ENCODE measurements around the gene POM121C. TPM values are rescaled to one million over a fixed set of nuclear protein-coding genes. Genes with fewer than 3 reads are reported as not detected.
A peak's percentile ranks its signal among the peaks of the same experiment; 100 is the strongest.
"Not testable (repeated sequence)": the region's sequence is repeated elsewhere in the genome, so short reads cannot be mapped to it uniquely, and the experiment has no call there.

Gene POM121C
- 12.5 TPM for total RNA-seq
- 10 to 100 TPM; 26.2 to 37.2 (median 31.8) TPM for polyA plus RNA-seq (ENCODE audit: insufficient read depth in 1 of 8, insufficient read length in 8 of 8, low replicate concordance in 1 of 8)
- long read RNA-seq, donor 1, partial matches to known transcripts, result 0 of 1 reads
- long read RNA-seq, donor 1, other reads (novel, unspliced or antisense), result 0 of 1 reads
- long read RNA-seq, donor 2, result 0 reads
- long read RNA-seq, donor 3, partial matches to known transcripts, result 0 of 4 reads
- long read RNA-seq, donor 3, other reads (novel, unspliced or antisense), result 0 of 4 reads
- long read RNA-seq, donor 4, partial matches to known transcripts, result 7 of 7 reads
- long read RNA-seq, donor 4, other reads (novel, unspliced or antisense), result 0 of 7 reads
- long read RNA-seq, donor 5, full-length matches to known transcripts, result 1 of 7 reads
- long read RNA-seq, donor 5, partial matches to known transcripts, result 6 of 7 reads
- long read RNA-seq, donor 5, other reads (novel, unspliced or antisense), result 0 of 7 reads
- long read RNA-seq, donor 6, result 0 reads
- long read RNA-seq, donor 7, partial matches to known transcripts, result 0 of 1 reads
- long read RNA-seq, donor 7, other reads (novel, unspliced or antisense), result 0 of 1 reads
- long read RNA-seq, donor 8, partial matches to known transcripts, result 5 of 8 reads
- long read RNA-seq, donor 8, other reads (novel, unspliced or antisense), result 0 of 8 reads
- long read RNA-seq, donor 9, full-length matches to known transcripts, result 4 of 4 reads
- long read RNA-seq, donor 9, partial matches to known transcripts, result 0 of 4 reads
- long read RNA-seq, donor 9, other reads (novel, unspliced or antisense), result 0 of 4 reads
- long read RNA-seq, donor 10, partial matches to known transcripts, result 10 of 11 reads
- long read RNA-seq, donor 10, other reads (novel, unspliced or antisense), result 0 of 11 reads
- long read RNA-seq, donor 11, partial matches to known transcripts, result 9 of 10 reads
- long read RNA-seq, donor 11, other reads (novel, unspliced or antisense), result 0 of 10 reads

GRCh38 chr7:75485979-75486643 is at the start of gene POM121C:
Gene POM121C (minus strand): TSS chr7:75486299. CDS start chr7:75441496, 44,803 bp downstream.
- H3K4me1 ChIP-seq (ENCODE audit: control insufficient read depth, insufficient read depth, low read length); H3K9me3 ChIP-seq (replicated peaks; ENCODE audit: control insufficient read depth, low read depth, low read length); H3K27me3 ChIP-seq (ENCODE audit: control insufficient read depth, insufficient read depth, low read length); H3K36me3 ChIP-seq (ENCODE audit: control insufficient read depth, insufficient read depth, low read length): not testable (repeated sequence)
- peak; percentile 96 for DNase-seq
- Histone ChIP-seq H3K4me3 (ENCODE audit: low read length) (peak within 1 kb of the TSS; percentile 67), H3K27ac (ENCODE audit: low read length) (peak within 1 kb of the TSS; percentile 74)
- 0% methylated on average over 43 of the region's 49 CpGs for WGBS (ENCODE audit: insufficient coverage)

GRCh38 chr7:75534727-75535307 is 48.7 kb upstream of the POM121C start:
- Histone ChIP-seq H3K4me1 (ENCODE audit: control insufficient read depth, insufficient read depth, low read length) (no peaks in the 10 kb centered on the region), H3K27me3 (ENCODE audit: control insufficient read depth, insufficient read depth, low read length) (no peaks in the 10 kb centered on the region), H3K9me3 (replicated peaks; ENCODE audit: control insufficient read depth, low read depth, low read length) (no peaks in the 10 kb centered on the region), H3K36me3 (ENCODE audit: control insufficient read depth, insufficient read depth, low read length) (peaks cover 44% of the 10 kb centered on the region), H3K4me3 (ENCODE audit: low read length) (no peak overlapping the region), H3K27ac (ENCODE audit: low read length) (no peak overlapping the region)
- 63% methylated on average over 6 of the region's 8 CpGs for WGBS (ENCODE audit: insufficient coverage)
- peak; percentile 15 for DNase-seq

GRCh38 chr7:75533926-75534325 is 47.8 kb upstream of the POM121C start:
- no peak for DNase-seq
- Histone ChIP-seq H3K36me3 (ENCODE audit: control insufficient read depth, insufficient read depth, low read length) (peaks cover 40% of the 10 kb centered on the region), H3K27me3 (ENCODE audit: control insufficient read depth, insufficient read depth, low read length) (no peaks in the 10 kb centered on the region), H3K9me3 (replicated peaks; ENCODE audit: control insufficient read depth, low read depth, low read length) (no peaks in the 10 kb centered on the region), H3K4me1 (ENCODE audit: control insufficient read depth, insufficient read depth, low read length) (no peaks in the 10 kb centered on the region), H3K4me3 (ENCODE audit: low read length) (no peak overlapping the region), H3K27ac (ENCODE audit: low read length) (no peak overlapping the region)
- WGBS (ENCODE audit: insufficient coverage), result 94% methylated on average over 6 of the region's 6 CpGs

- H3K36me3 ChIP-seq (ENCODE audit: control insufficient read depth, insufficient read depth, low read length), result peaks cover 30% of the 10 kb centered on the region
- H3K9me3 ChIP-seq (replicated peaks; ENCODE audit: control insufficient read depth, low read depth, low read length), result no peaks in the 10 kb centered on the region
- peaks cover 4% of the 10 kb centered on the region for H3K4me1 ChIP-seq (ENCODE audit: control insufficient read depth, insufficient read depth, low read length)
- no peak overlapping the region for H3K4me3 ChIP-seq (ENCODE audit: low read length)
- H3K27me3 ChIP-seq (ENCODE audit: control insufficient read depth, insufficient read depth, low read length), result no peaks in the 10 kb centered on the region
- WGBS (ENCODE audit: insufficient coverage), result 96% methylated on average over 4 of the region's 4 CpGs
- DNase-seq, result no peak
- no peak overlapping the region for H3K27ac ChIP-seq (ENCODE audit: low read length)
Observed at GRCh38 chr7:75532639-75533038, 46.5 kb upstream of the POM121C start.

- 50% methylated on average over 5 of the region's 6 CpGs for WGBS (ENCODE audit: insufficient coverage)
- H3K36me3 ChIP-seq (ENCODE audit: control insufficient read depth, insufficient read depth, low read length), result peaks cover 17% of the 10 kb centered on the region
- H3K27ac ChIP-seq (ENCODE audit: low read length), result peak overlapping the region; percentile 47
- H3K4me3 ChIP-seq (ENCODE audit: low read length), result no peak overlapping the region
- DNase-seq, result peak; percentile 49
- peaks cover 10% of the 10 kb centered on the region for H3K4me1 ChIP-seq (ENCODE audit: control insufficient read depth, insufficient read depth, low read length)
- H3K9me3 ChIP-seq (replicated peaks; ENCODE audit: control insufficient read depth, low read depth, low read length), result no peaks in the 10 kb centered on the region
- no peaks in the 10 kb centered on the region for H3K27me3 ChIP-seq (ENCODE audit: control insufficient read depth, insufficient read depth, low read length)
Observed at GRCh38 chr7:75531359-75531821, 45.3 kb upstream of the POM121C start.

- Histone ChIP-seq H3K4me1 (ENCODE audit: control insufficient read depth, insufficient read depth, low read length) (peaks cover 13% of the 10 kb centered on the region), H3K27ac (ENCODE audit: low read length) (peak overlapping the region; percentile 80), H3K4me3 (ENCODE audit: low read length) (peak overlapping the region; percentile 80)
- DNase-seq, result peak; percentile 21
- H3K27me3 ChIP-seq (ENCODE audit: control insufficient read depth, insufficient read depth, low read length); H3K9me3 ChIP-seq (replicated peaks; ENCODE audit: control insufficient read depth, low read depth, low read length); H3K36me3 ChIP-seq (ENCODE audit: control insufficient read depth, insufficient read depth, low read length): not testable (repeated sequence)
- 0% methylated on average over 31 of the region's 37 CpGs for WGBS (ENCODE audit: insufficient coverage)
Observed at GRCh38 chr7:75527224-75527722, 41.2 kb upstream of the POM121C start.

- DNase-seq, result not testable (repeated sequence)
- H3K36me3 ChIP-seq (ENCODE audit: control insufficient read depth, insufficient read depth, low read length), result peaks cover 12% of the 10 kb centered on the region
Observed at GRCh38 chr7:75521727-75522126, 35.6 kb upstream of the POM121C start.

GRCh38 chr7:75518842-75519241 is 32.7 kb upstream of the POM121C start:
- not testable (repeated sequence) for H3K4me1 ChIP-seq (ENCODE audit: control insufficient read depth, insufficient read depth, low read length); H3K27me3 ChIP-seq (ENCODE audit: control insufficient read depth, insufficient read depth, low read length); H3K9me3 ChIP-seq (replicated peaks; ENCODE audit: control insufficient read depth, low read depth, low read length); DNase-seq; H3K27ac ChIP-seq (ENCODE audit: low read length); H3K4me3 ChIP-seq (ENCODE audit: low read length)
- H3K36me3 ChIP-seq (ENCODE audit: control insufficient read depth, insufficient read depth, low read length), result peaks cover 12% of the 10 kb centered on the region
- no CpG with 5 or more reads among the region's 2 CpGs for WGBS (ENCODE audit: insufficient coverage)

More at GRCh38 chr7:75521727-75522126, 35.6 kb upstream of the POM121C start:
- not testable (repeated sequence) for H3K27ac ChIP-seq (ENCODE audit: low read length); H3K4me3 ChIP-seq (ENCODE audit: low read length); H3K9me3 ChIP-seq (replicated peaks; ENCODE audit: control insufficient read depth, low read depth, low read length); H3K27me3 ChIP-seq (ENCODE audit: control insufficient read depth, insufficient read depth, low read length); H3K4me1 ChIP-seq (ENCODE audit: control insufficient read depth, insufficient read depth, low read length)

- not testable (repeated sequence) for H3K9me3 ChIP-seq (replicated peaks; ENCODE audit: control insufficient read depth, low read depth, low read length); H3K27me3 ChIP-seq (ENCODE audit: control insufficient read depth, insufficient read depth, low read length); H3K36me3 ChIP-seq (ENCODE audit: control insufficient read depth, insufficient read depth, low read length); H3K27ac ChIP-seq (ENCODE audit: low read length); H3K4me3 ChIP-seq (ENCODE audit: low read length); H3K4me1 ChIP-seq (ENCODE audit: control insufficient read depth, insufficient read depth, low read length); DNase-seq
- WGBS (ENCODE audit: insufficient coverage), result no CpG with 5 or more reads among the region's 4 CpGs
Observed at GRCh38 chr7:75509033-75509432, 22.9 kb upstream of the POM121C start.

Measured in muscle of leg (tissue), 16 donors.